Measurements from ENCODE around the gene WNT10A. TPM values are rescaled to one million over a fixed set of nuclear protein-coding genes. Genes with fewer than 3 reads are reported as not detected.

The WNT10A gene
- total RNA-seq, 1 donor from 2014 or later, result 2.5 TPM

GRCh38 chr2:218854860-218855259 is 25.8 kb upstream of the WNT10A start:
- Histone ChIP-seq H3K36me3 (no peaks in the 10 kb centered on the region), H3K27me3 (no peaks in the 10 kb centered on the region), H3K4me1 (peaks cover 9% of the 10 kb centered on the region), H3K9me3 (no peaks in the 10 kb centered on the region), H3K27ac (no peak overlapping the region), H3K4me3 (no peak overlapping the region)
- no peak for DNase-seq (ENCODE audit: extremely low spot score in 2 of 2)
- TF ChIP-seq CTCF (IDR thresholded peaks at IDR 0.05) (no peak), POLR2A (IDR thresholded peaks at IDR 0.05) (no peak)
- intact Hi-C loops (cut with DNase I), result no loop called here

- H3K4me1 ChIP-seq, result peaks cover 16% of the 10 kb centered on the region
- no peaks in the 10 kb centered on the region for H3K36me3 ChIP-seq
- DNase-seq (ENCODE audit: extremely low spot score in 2 of 2), result no peak
- H3K4me3 ChIP-seq, result no peak overlapping the region
- intact Hi-C loops (cut with DNase I), result no loop called here
- H3K27me3 ChIP-seq, result no peaks in the 10 kb centered on the region
- TF ChIP-seq CTCF (IDR thresholded peaks at IDR 0.05) (no peak), POLR2A (IDR thresholded peaks at IDR 0.05) (no peak), POLR2AphosphoS5 (IDR thresholded peaks at IDR 0.05; ENCODE audit: insufficient read depth in 1 of 2, low read depth in 1 of 2) (no peak)
- no peaks in the 10 kb centered on the region for H3K9me3 ChIP-seq
- no peak overlapping the region for H3K27ac ChIP-seq
Measured at GRCh38 chr2:218855305-218856166, 25.1 kb upstream of the WNT10A start.

GRCh38 chr2:218856167-218856895 is 24.3 kb upstream of the WNT10A start:
- Histone ChIP-seq H3K4me1 (peaks cover 24% of the 10 kb centered on the region), H3K27ac (no peak overlapping the region), H3K9me3 (no peaks in the 10 kb centered on the region), H3K4me3 (no peak overlapping the region), H3K27me3 (no peaks in the 10 kb centered on the region), H3K36me3 (no peaks in the 10 kb centered on the region)
- intact Hi-C loops (cut with DNase I), result no loop called here
- TF ChIP-seq POLR2AphosphoS5 (IDR thresholded peaks at IDR 0.05; ENCODE audit: insufficient read depth in 1 of 2, low read depth in 1 of 2) (no peak), CTCF (IDR thresholded peaks at IDR 0.05) (no peak), POLR2A (IDR thresholded peaks at IDR 0.05) (no peak)
- no peak for DNase-seq (ENCODE audit: extremely low spot score in 2 of 2)

- Histone ChIP-seq H3K27ac (no peak overlapping the region), H3K36me3 (no peaks in the 10 kb centered on the region), H3K4me1 (peaks cover 25% of the 10 kb centered on the region), H3K9me3 (no peaks in the 10 kb centered on the region), H3K4me3 (no peak overlapping the region), H3K27me3 (no peaks in the 10 kb centered on the region)
- intact Hi-C loops (cut with DNase I), result no loop called here
- DNase-seq (ENCODE audit: extremely low spot score in 2 of 2), result no peak
- TF ChIP-seq POLR2A (IDR thresholded peaks at IDR 0.05) (no peak), POLR2AphosphoS5 (IDR thresholded peaks at IDR 0.05; ENCODE audit: insufficient read depth in 1 of 2, low read depth in 1 of 2) (no peak), CTCF (IDR thresholded peaks at IDR 0.05) (no peak)
Measured at GRCh38 chr2:218856896-218857243, 23.8 kb upstream of the WNT10A start.

All from vagina (tissue), 2 donors.